ENCODE measurements around the gene NKAIN2. TPM values are rescaled to one million over a fixed set of nuclear protein-coding genes. Genes with fewer than 3 reads are reported as not detected.

The NKAIN2 gene
- polyA plus RNA-seq, 3 donors = 14.5 to 20.0 (median 18.8) TPM

DNA sequence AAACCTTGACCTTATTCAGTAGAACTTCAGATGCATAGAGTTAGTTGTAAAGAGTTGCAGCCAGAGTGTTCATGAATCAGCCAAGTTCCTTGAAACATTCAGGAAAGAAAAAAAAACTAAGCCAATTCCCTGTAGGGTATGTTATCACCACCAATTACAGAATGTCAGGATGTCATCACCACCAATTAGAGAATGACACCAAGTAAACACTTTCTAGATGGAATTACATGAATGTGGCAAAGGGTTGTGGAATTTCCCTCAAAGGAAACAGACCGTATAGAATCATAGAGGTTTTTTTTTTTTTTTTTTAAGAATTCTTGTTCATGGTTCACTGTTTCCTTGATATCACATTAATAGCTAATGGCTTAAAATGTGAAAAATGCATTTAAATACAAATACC, 686.5 kb downstream of the NKAIN2 start:
- DNase-seq (ENCODE audit: extremely low read depth in 1 of 11, low read depth in 9 of 11, low spot score in 4 of 11) = no peak

GRCh38 chr6:124493259-124493658, 689.6 kb downstream of the NKAIN2 start:
- DNase-seq (ENCODE audit: extremely low read depth in 1 of 11, low read depth in 9 of 11, low spot score in 4 of 11) = no peak

GRCh38 chr6:124494956-124495664, 691.4 kb downstream of the NKAIN2 start:
- no peak for DNase-seq (ENCODE audit: extremely low read depth in 1 of 11, low read depth in 9 of 11, low spot score in 4 of 11)

DNA sequence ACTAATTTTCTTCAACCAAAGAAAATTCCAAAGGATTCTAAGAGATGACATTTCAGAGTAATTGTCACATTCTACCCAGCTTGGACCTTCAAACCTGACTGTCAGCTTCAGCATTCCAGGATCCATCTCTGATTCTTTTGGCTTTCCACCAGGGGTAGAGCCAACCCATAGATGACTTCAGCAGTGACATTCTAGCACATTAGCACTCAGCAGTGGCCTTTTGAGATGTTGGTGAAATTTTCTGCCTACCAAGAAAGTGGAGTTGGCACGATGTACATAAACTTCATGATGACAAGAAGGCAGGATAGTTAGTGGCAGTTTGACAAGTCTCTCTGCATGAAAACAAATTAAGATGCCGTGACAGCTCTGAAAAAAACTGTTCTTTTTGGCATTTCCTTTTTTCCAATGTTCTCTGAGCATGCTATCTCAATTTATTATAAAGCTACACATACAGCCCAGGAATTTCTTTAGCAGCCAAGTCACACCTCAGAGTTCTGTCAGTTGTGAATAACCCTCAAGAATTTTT, 692.1 kb downstream of the NKAIN2 start:
- DNase-seq (ENCODE audit: extremely low read depth in 1 of 11, low read depth in 9 of 11, low spot score in 4 of 11) = no peak

DNA sequence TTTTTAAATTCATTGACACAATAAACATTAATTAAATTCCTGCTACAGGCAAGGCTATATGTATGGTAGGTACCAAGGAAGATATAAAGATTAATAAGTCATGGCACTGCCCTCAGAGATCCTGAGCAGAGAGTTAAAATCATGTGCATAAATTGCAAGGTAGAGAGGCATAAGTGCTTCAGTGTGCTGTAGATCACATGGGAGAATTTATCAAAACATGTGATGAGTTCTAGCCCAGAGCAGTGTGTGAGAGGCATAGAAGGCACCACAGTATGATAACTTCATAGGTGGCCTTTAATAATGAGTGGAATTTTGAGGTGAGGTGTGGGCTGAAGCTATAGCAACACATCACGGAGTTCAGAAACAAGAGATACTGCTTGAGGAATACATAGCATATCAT, 692.7 kb downstream of the NKAIN2 start:
- DNase-seq (ENCODE audit: extremely low read depth in 1 of 11, low read depth in 9 of 11, low spot score in 4 of 11) = no peak

GRCh38 chr6:124512431-124512830, 708.8 kb downstream of the NKAIN2 start:
- DNase-seq (ENCODE audit: extremely low read depth in 1 of 11, low read depth in 9 of 11, low spot score in 4 of 11) = no peak

DNA sequence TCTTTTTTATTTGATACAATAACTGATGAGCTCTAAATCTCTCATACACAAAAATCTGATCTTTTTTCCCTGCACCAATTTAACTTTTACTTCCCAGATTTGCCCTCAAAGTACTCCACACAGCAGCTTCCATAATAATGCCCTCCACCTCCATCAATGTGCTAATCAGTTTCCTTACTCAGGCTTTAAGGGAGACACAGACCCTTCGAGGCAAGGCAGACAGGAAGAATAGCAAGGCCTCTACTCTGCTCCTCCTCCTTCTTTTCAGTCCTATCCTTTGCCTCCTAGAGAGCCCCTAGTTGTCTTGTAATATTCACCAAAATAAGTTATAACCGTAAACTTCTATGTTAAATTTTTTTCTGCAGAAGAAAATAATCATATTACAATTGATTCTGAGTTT, 713.7 kb downstream of the NKAIN2 start:
- DNase-seq (ENCODE audit: extremely low read depth in 1 of 11, low read depth in 9 of 11, low spot score in 4 of 11) = no peak

DNA sequence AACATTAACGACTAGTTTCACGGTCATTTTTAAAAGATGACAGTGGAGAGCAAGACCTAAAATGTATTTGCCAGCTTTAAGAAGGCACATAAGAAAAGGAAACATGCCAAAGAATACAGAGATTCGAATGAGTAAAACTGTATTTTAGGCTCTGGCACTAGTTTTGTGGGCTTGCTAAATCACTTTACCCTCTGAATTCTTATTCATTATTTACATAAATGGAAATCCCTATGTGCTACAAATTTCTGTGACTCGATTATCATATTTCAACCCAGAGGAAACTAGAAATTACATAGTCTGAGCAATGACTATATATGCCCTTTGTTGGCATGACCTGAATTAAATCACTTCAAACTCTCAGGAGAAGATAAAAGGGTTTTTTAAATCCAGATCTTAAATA, 716.8 kb downstream of the NKAIN2 start:
- DNase-seq (ENCODE audit: extremely low read depth in 1 of 11, low read depth in 9 of 11, low spot score in 4 of 11) = no peak

- DNase-seq (ENCODE audit: extremely low read depth in 1 of 11, low read depth in 9 of 11, low spot score in 4 of 11) = no peak
Observed at GRCh38 chr6:124522335-124522734, 718.7 kb downstream of the NKAIN2 start.

DNA sequence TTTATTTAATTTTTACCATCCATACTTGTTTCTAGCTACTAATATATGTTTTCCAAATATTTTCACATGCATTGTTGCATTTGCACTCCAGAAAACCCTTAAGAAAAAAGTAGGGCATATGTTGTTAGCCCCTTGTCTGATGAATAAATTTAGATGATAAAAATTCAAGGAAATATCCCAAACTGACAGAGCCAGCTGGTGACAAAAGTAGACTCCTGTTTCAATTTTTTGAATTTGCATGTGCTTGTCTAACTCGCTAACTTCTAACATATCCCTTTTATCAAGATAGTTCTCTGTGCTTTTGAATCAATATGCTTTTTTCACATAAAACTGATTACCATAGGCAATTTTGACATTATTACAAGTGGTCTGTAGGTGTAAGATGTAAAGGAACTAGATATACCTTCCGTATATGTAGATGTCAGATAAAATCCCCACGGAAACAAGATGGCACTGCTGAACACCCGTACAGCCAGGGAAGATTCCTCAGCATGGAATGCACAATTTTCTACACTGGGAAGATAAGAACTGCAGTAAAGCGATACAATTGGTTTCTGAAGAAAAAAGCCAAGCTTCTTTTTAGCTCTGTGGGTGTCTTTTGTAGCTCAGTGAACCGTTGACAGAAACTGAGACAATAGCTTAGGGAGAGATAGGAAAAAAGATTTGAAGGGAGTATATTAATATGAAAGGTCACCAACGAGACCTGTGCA, 721.0 kb downstream of the NKAIN2 start:
- DNase-seq (ENCODE audit: extremely low read depth in 1 of 11, low read depth in 9 of 11, low spot score in 4 of 11) = no peak

GRCh38 chr6:124530926-124531325, 727.3 kb downstream of the NKAIN2 start:
- no peak for DNase-seq (ENCODE audit: extremely low read depth in 1 of 11, low read depth in 9 of 11, low spot score in 4 of 11)

- DNase-seq (ENCODE audit: extremely low read depth in 1 of 11, low read depth in 9 of 11, low spot score in 4 of 11) = no peak
Observed at GRCh38 chr6:124535299-124535698, 731.6 kb downstream of the NKAIN2 start.

DNA sequence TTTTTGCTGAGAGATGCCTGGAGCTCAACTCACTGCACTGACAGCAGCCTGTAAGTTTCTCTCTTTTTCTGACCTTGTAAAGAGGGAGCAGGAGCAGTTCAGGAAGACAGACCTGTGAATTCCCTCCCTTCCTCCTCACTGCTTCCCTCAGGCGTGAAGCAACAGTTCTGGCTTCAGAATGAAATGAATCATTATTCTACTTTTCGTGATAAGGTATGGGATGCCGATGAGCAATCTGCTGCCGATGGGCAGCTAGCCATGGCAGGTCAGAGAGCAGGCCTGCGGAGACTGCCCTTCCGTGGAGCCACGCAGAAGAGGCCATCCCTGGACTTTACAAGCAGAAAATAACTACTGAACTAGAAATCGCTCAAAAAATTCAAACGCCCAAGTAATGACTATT, 732.1 kb downstream of the NKAIN2 start:
- no peak for DNase-seq (ENCODE audit: extremely low read depth in 1 of 11, low read depth in 9 of 11, low spot score in 4 of 11)

GRCh38 chr6:124536157-124536841, 732.6 kb downstream of the NKAIN2 start:
- DNase-seq (ENCODE audit: extremely low read depth in 1 of 11, low read depth in 9 of 11, low spot score in 4 of 11) = no peak

GRCh38 chr6:124536842-124537191, 733.2 kb downstream of the NKAIN2 start:
- no peak for DNase-seq (ENCODE audit: extremely low read depth in 1 of 11, low read depth in 9 of 11, low spot score in 4 of 11)

GRCh38 chr6:124539096-124539495, 735.4 kb downstream of the NKAIN2 start:
- no peak for DNase-seq (ENCODE audit: extremely low read depth in 1 of 11, low read depth in 9 of 11, low spot score in 4 of 11)

GRCh38 chr6:124541573-124541972, 737.9 kb downstream of the NKAIN2 start:
- DNase-seq (ENCODE audit: extremely low read depth in 1 of 11, low read depth in 9 of 11, low spot score in 4 of 11) = no peak

- no peak for DNase-seq (ENCODE audit: extremely low read depth in 1 of 11, low read depth in 9 of 11, low spot score in 4 of 11)
Observed at GRCh38 chr6:124546601-124547000, 742.9 kb downstream of the NKAIN2 start.

- DNase-seq (ENCODE audit: extremely low read depth in 1 of 11, low read depth in 9 of 11, low spot score in 4 of 11) = no peak
Observed at GRCh38 chr6:124551711-124552233, 748.1 kb downstream of the NKAIN2 start.

- DNase-seq (ENCODE audit: extremely low read depth in 1 of 11, low read depth in 9 of 11, low spot score in 4 of 11) = no peak
Observed at GRCh38 chr6:124557873-124558272, 754.2 kb downstream of the NKAIN2 start.
